Fibroblast of mammary gland (primary cell): ENCODE data around the gene SLC5A1.
A peak's percentile ranks its signal among the peaks of the same experiment; 100 is the strongest.
"Not testable (repeated sequence)": the region's sequence is repeated elsewhere in the genome, so short reads cannot be mapped to it uniquely, and the experiment has no call there.

Experiments used
- DNase-seq: peaks from one replicate; pipeline ENCODE4 v3.0.0-alpha.2; 2010; ENCODE audit warnings: low read depth
- H3K4me3 ChIP-seq: 2 replicates; pipeline ENCODE4 v1.5.1; 2011; ENCODE audit warnings: low read depth, mild to moderate bottlenecking, low read length, moderate library complexity; ENCODE audit not compliant: control insufficient read depth
- TF ChIP-seq, protein P1 (sequence below): conservative IDR thresholded peaks from 2 replicates; pipeline ENCODE4 v1.5.1; 2011; ENCODE audit warnings: low read depth, low read length, inconsistent platforms; ENCODE audit not compliant: control insufficient read depth, insufficient read depth

The SLC5A1 gene

DNA sequence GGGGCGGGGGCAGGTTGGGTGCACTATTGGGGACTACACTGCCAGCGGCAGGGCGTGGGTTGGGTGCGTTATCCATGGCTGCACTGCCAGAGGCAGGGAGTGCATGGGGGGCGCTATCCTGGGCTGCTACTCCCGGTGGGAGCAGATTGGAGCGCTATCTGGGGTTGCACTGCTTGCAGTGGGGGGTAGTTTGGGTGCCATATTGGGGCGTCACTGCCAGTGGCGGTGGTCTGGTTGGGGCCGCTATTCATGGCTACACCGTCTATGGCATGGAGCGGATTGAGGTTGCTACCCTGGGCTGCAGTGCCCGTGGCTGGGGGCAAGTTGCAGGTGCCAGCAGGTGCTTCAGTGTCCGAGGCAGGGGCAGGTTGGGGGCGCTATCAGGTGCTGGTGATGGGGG, 79.8 kb downstream of the SLC5A1 start:
- H3K4me3 ChIP-seq = no peak overlapping the region
- TF ChIP-seq, protein P1, sequence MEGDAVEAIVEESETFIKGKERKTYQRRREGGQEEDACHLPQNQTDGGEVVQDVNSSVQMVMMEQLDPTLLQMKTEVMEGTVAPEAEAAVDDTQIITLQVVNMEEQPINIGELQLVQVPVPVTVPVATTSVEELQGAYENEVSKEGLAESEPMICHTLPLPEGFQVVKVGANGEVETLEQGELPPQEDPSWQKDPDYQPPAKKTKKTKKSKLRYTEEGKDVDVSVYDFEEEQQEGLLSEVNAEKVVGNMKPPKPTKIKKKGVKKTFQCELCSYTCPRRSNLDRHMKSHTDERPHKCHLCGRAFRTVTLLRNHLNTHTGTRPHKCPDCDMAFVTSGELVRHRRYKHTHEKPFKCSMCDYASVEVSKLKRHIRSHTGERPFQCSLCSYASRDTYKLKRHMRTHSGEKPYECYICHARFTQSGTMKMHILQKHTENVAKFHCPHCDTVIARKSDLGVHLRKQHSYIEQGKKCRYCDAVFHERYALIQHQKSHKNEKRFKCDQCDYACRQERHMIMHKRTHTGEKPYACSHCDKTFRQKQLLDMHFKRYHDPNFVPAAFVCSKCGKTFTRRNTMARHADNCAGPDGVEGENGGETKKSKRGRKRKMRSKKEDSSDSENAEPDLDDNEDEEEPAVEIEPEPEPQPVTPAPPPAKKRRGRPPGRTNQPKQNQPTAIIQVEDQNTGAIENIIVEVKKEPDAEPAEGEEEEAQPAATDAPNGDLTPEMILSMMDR = no peak
- no peak for DNase-seq

DNA sequence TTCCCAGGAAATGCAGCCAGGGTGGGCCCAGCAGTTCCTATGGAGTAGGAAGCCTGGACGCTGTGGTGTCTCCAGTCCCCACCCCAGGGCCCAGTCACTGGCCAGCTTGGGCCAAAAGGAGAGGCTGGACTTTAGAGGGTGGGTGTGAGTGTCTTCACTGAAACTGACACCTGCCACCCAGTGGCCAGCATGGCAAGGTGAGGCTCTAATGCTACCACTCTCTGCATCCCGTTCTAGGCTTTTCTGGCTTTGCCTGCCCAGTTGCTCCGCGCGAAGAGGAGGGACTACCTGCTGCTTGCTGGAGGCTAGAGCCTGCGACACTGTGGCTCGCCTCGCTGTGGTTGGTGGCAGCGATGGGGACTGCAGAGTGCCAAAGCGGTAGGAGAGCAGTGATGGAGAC, 80.6 kb downstream of the SLC5A1 start:
- no peak overlapping the region for H3K4me3 ChIP-seq
- TF ChIP-seq, protein P1 = no peak
- no peak for DNase-seq

DNA sequence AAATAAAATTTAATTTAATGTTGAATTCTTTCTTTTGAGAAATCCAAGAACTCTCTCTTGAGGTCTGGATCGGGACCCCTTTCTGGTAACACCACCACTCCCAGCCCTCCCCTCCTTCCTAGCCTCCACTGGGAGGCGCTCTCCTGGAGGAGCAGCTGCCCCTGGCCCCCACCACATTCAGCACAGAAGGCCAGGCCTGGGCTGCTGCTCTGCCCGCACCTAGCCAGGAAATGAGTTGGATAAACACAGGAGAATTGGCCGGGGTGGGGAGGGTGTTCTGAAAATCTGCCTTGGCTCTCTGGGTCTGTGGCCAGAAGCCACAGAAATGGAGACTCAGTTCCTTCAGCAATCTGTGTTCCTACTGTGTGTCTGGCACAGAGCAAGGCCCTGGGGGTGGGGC, 84.8 kb downstream of the SLC5A1 start:
- DNase-seq = no peak
- TF ChIP-seq, protein P1 = no peak
- H3K4me3 ChIP-seq = no peak overlapping the region

DNA sequence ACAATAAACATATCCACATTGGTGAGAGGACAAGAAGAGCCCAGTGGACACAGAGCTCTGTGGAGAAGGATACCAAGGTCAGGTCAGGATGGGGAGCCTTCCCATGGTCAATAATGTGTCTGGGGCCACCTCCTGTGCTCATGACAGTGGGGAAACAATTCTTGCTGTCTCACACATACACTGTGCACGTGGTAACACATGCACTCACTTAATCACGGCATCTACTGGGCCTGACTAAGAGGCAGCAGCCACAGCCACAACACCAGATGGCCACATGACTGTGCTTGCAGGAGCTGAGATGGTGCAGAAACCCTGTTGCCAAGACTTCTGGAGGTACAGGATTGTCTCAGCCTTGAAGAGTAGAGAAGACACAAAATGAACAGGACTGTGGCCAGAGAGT, 87.4 kb downstream of the SLC5A1 start:
- TF ChIP-seq, protein P1 = no peak
- peak; percentile 25 for DNase-seq

DNA sequence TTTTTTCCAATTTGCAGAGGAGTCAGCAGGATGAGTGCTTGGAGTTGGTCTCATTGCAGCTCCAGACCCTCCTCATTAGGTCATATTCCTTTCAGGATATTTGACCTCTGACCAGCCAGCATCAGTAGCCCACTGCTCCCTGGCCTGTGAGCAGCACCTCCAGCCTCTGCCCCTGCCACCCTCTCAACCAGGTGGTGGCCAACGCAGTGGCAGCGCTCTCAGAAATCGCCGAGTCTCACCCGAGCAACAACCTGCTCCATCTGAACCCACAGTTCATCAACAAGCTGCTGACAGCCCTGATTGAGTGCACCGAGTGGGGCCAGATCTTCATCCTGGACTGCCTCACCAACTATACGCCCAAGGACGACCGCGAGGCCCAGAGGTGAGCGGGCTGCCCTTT, 89.1 kb downstream of the SLC5A1 start:
- TF ChIP-seq, protein P1 = no peak
- DNase-seq = no peak
- H3K4me3 ChIP-seq = no peak overlapping the region

More for the DNA sequence above, 87.4 kb downstream of the SLC5A1 start:
- H3K4me3 ChIP-seq = no peak overlapping the region

DNA sequence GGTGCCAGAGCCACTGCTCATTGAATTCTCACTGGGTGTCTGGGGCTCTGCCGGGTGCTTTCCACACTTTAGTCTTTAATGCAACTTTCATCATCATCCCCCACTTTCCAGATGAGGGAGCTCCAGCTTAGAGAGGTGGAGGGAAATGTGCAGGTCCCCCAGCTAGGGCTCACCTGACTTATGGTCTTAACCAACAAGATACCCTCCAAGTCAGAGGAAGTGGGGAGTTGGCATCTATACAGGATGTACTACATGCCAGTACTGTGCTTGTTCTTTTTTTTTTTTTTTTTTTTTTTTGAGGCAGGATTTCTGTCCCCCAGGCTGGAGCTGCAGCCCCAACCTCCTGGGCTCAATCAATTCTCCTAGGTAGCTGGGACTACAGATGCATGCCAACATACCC, 89.7 kb downstream of the SLC5A1 start:
- TF ChIP-seq, protein P1 = no peak
- no peak overlapping the region for H3K4me3 ChIP-seq
- DNase-seq = no peak

DNA sequence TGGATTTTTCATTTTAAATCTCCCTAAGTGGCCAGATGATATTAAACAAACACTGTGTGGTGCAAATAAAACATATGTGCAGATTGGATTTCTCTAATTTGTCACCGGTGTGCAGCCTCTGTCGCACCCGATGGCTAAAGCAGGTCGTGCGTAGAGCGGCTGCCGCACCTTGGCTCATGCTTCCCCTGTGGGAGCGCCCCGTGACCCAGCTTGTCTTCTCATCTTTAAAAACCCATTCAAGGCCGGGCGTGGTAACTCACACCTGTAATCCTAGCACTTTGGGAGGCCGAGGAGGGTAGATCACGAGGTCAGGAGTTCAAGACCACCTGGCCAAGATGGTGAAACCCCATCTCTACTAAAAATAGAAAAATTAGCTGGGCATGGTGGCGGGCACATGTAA, 91.7 kb downstream of the SLC5A1 start:
- H3K4me3 ChIP-seq, DNase-seq: not testable (repeated sequence)

DNA sequence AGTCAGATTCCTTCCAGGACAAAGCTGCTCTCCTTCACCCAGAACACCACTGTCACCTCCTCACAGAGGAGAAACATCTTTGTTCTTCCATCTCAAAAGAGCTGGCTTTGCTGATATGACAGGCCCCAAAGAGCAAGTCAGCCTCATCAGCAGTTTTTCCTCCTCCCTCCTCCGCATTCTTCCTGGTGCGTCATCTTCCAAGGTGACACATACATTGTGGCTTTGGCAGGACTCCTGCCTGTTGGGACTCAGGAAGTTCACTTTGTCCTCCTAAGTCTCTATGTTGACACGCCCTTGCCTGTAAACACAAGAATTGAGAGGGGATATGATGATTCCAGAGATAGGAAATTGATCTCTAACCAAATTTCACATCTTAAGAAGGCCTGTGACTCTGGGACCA, 92.9 kb downstream of the SLC5A1 start:
- peak; percentile 87 for DNase-seq
- H3K4me3 ChIP-seq = not testable (repeated sequence)

DNA sequence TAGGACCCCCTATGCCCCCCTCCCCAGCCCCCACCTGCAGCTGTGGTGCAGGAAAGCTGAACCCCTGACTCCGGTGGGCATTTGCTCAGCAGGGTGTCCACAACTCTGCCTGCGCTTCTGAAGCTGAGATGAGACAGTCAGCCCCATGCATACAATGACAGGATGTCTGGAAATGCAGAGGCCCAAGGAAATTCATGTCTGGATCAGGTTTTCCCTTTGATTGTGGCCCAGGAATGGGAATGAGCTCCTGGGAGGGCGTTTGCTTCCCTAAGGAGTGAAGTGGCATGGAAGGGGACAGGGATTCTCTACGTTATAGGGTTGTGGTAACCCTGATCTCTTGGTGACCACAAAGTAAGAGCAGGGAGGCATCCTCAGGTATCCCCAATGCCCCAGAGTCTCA, 93.8 kb downstream of the SLC5A1 start:
- DNase-seq, H3K4me3 ChIP-seq: not testable (repeated sequence)

DNA sequence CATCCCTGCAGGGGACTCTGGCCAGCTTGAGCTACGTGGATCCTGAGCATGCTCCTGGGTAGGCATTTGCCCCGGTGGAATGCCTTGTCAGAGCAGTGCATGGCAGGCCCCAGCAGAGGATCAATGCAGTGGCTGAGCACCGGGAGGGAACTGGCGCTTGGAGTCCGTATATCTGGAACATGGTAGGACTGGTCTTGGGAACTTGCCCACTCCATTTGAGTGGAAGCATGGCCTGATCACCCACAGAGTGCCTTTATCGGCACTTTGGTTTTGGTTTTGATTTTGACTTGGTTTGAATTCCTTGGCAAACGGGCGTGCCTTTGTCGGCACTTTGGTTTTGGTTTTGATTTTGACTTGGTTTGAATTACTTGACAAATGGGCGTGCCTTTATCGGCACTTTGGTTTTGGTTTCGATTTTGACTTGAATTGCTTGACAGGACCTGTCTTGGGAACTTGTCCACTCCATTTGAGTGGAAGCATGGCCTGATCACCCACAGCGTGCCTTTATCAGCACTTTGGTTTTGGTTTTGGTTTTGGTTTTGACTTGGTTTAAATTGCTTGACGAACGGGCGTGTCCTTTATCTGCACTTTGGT, 94.8 kb downstream of the SLC5A1 start:
- H3K4me3 ChIP-seq = not testable (repeated sequence)
- DNase-seq = peak; percentile 21

DNA sequence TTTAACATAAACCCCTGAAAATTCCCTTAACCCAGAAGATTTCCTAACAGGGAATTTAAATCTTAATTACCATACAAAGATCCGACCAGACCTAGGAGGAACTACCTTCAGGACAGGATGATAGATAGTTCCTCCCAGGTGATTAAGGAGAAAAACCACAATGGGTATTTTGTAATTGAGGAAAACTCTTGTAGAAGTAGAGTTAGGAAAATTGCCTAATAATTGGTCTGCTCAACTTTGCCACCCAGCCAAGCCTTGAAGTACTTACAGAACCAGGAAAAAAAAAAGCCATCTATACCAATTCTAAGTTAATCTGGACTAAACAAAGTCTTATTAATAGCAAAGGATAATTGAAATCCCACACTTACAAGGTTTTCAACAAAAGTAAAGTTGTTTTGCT, 95.5 kb downstream of the SLC5A1 start:
- DNase-seq, H3K4me3 ChIP-seq: not testable (repeated sequence)
